Spleen (tissue), 11 donors: ENCODE data around the gene PPP1R17. TPM values are rescaled to one million over a fixed set of nuclear protein-coding genes. Genes with fewer than 3 reads are reported as not detected.

Experiments
- DNase-seq: peaks from one replicate; pipeline ENCODE4 v3.0.0-alpha.2; 2020
- H3K27ac ChIP-seq, 8 donors: fragments of 200-600 bp; sonication (generic) in 7 of 8; 1 replicate in 4 of 8; 2 replicates in 4 of 8; pipeline versions ENCODE4 v1.5.0 to v1.8.0; 2016 to 2021; ENCODE audit warnings: inconsistent platforms in 4 of 8, mild to moderate bottlenecking in 4 of 8, moderate library complexity in 1 of 8
- H3K27me3 ChIP-seq, 7 donors: fragments of 200-600 bp; sonication (generic) in 6 of 7; replicated peaks in 1 of 7; 1 replicate in 4 of 7; 2 replicates in 3 of 7; pipeline versions ENCODE4 v1.5.0 to v1.8.0; 2016 to 2021; ENCODE audit warnings: inconsistent platforms in 3 of 7, mild to moderate bottlenecking in 1 of 7
- H3K36me3 ChIP-seq, 6 donors: fragments of 200-600 bp; sonication (generic) in 5 of 6; 1 replicate in 4 of 6; 2 replicates in 2 of 6; pipeline versions ENCODE4 v1.5.0 to v1.8.0; 2016 to 2021; ENCODE audit warnings: inconsistent platforms in 2 of 6
- H3K4me1 ChIP-seq, 6 donors: fragments of 200-600 bp; sonication (generic) in 5 of 6; 1 replicate in 3 of 6; 2 replicates in 3 of 6; pipeline versions ENCODE4 v1.5.0 to v1.8.0; 2016 to 2021; ENCODE audit warnings: inconsistent platforms in 3 of 6
- H3K4me3 ChIP-seq, 8 donors: fragments of 200-600 bp; sonication (generic) in 7 of 8; 1 replicate in 4 of 8; 2 replicates in 4 of 8; pipeline versions ENCODE4 v1.5.0 to v1.8.0; 2016 to 2021; ENCODE audit warnings: inconsistent platforms in 4 of 8, mild to moderate bottlenecking in 4 of 8, moderate library complexity in 2 of 8
- H3K9me3 ChIP-seq, 8 donors: fragments of 200-600 bp; sonication (generic) in 7 of 8; 1 replicate in 4 of 8; 2 replicates in 4 of 8; pipeline versions ENCODE4 v1.5.0 to v1.8.0; 2016 to 2021; ENCODE audit warnings: inconsistent platforms in 4 of 8
- CTCF ChIP-seq, 11 experiments: fragments of 200-600 bp in 7 of 11; fragments of 450-650 bp in 4 of 11; sonication (generic) in 4 of 11; IDR thresholded peaks in 8 of 11; conservative IDR thresholded peaks in 3 of 11; 1 replicate in 7 of 11; 2 replicates in 4 of 11; pipeline versions ENCODE4 v1.4.0 to v1.8.0; 2016 to 2021; ENCODE audit warnings: antibody characterized with exemption in 11 of 11, inconsistent platforms in 4 of 11, mild to moderate bottlenecking in 1 of 11
- POLR2A ChIP-seq, 3 donors: fragments of 450-650 bp; IDR thresholded peaks; one replicate each; pipeline ENCODE4 v1.5.1; 2017; ENCODE audit warnings: antibody characterized with exemption in 3 of 3, mild to moderate bottlenecking in 1 of 3
- POLR2AphosphoS5 ChIP-seq, 3 donors: sonication (generic); formaldehyde crosslinking; IDR thresholded peaks; one replicate each; pipeline ENCODE4 v1.5.1; 2017; ENCODE audit warnings: antibody characterized with exemption in 3 of 3
- WGBS, 5 donors: extraction: QIAGEN DNeasy Blood & Tissue Kit in 3 of 5; methylation state at CpG; one replicate each; pipeline versions ENCODE4 v1.1.5 to v1.1.7; 2013 to 2018; 5-methylcytosine and 5-hydroxymethylcytosine counted together
- intact Hi-C: fragments of 100-400 bp; cut with DNase I; formaldehyde crosslinking; loops from one replicate; pipeline ENCODE4 v1.15.0; 2023; ENCODE audit warnings: low total_unique reads
- polyA plus RNA-seq, 3 donors: library from polyadenylated mRNA; stranded (reverse); fragments of 200-250 nt; gene quantifications; one replicate each; pipeline ENCODE4 v1.2.1, GENCODE V29; 2013
- total RNA-seq, 7 donors: library from RNA; depleted of rRNA in 3 of 7; stranded (reverse); fragments of >200 nt in 3 of 7; fragmentation: NEBNext Ultra II Directional in 4 of 7; extraction: Animal tissue kit (Norgen Biotek cat#: 25700) in 4 of 7; gene quantifications; one replicate each; pipeline versions ENCODE4 v1.1.0 to v1.2.1, GENCODE V29; 2016 to 2021
- donor health status: healthy with polysubstance abuse.
- donor health status: DM: no; HTN: no; CAD: no; lungs with moderate emphysema.
- donor health status: DM: no; HTN: no; CAD: no.
- donor health status: Bipolar disorder and iron deficiency.
- donor health status: healthy.
- donor health status: DM: no; HTN: no; CAD: no.
- donor health status: DM: yes; HTN: yes; CAD: no.

PPP1R17 gene
- total and polyA plus RNA-seq, 10 donors: 0.35 to 0.40 TPM; not detected in 8

- Histone ChIP-seq H3K27me3 (no peaks in the 10 kb centered on the region), H3K4me3 (no peak overlapping the region), H3K36me3 (no peaks in the 10 kb centered on the region), H3K27ac (no peak overlapping the region), H3K9me3 (no peaks in the 10 kb centered on the region), H3K4me1 (peaks cover 0 to 3% (median 0%) of the 10 kb centered on the region in 6 donors)
- DNase-seq: no peak
- WGBS, 5 donors: 63 to 77% (median 73%) methylated on average over 6 to 7 of the region's 7 CpGs
- intact Hi-C loops: no loop called here
- no peak for TF ChIP-seq POLR2A (IDR thresholded peaks at IDR 0.05)
These were observed 39.5 kb upstream of the PPP1R17 start for GRCh38 chr7:31647511-31647910.

GRCh38 chr7:31648288-31648687, 38.7 kb upstream of the PPP1R17 start:
- intact Hi-C loops: no loop called here
- no peaks in the 10 kb centered on the region for H3K36me3 ChIP-seq

GRCh38 chr7:31648880-31649279, 38.1 kb upstream of the PPP1R17 start:
- 74 to 88% (median 80%) methylated on average over 4 of the region's 4 CpGs for WGBS, 5 donors
- DNase-seq: no peak
- H3K27me3 ChIP-seq: no peaks in the 10 kb centered on the region
- intact Hi-C loops: no loop called here
- H3K4me1 ChIP-seq: peaks cover 0 to 3% (median 0%) of the 10 kb centered on the region in 6 donors
- H3K9me3 ChIP-seq: no peaks in the 10 kb centered on the region
- no peak overlapping the region for H3K27ac ChIP-seq
- no peaks in the 10 kb centered on the region for H3K36me3 ChIP-seq
- no peak overlapping the region for H3K4me3 ChIP-seq
- TF ChIP-seq POLR2A (IDR thresholded peaks at IDR 0.05): no peak
- TF ChIP-seq CTCF (IDR thresholded peaks at IDR 0.05 in 8 of 11, conservative IDR thresholded peaks at IDR 0.05 in 3 of 11): no peak
- TF ChIP-seq POLR2AphosphoS5 (IDR thresholded peaks at IDR 0.05): no peak

More at GRCh38 chr7:31648288-31648687, 38.7 kb upstream of the PPP1R17 start:
- Histone ChIP-seq H3K9me3 (no peaks in the 10 kb centered on the region), H3K27ac (no peak overlapping the region), H3K4me3 (no peak overlapping the region), H3K4me1 (peaks cover 0 to 3% (median 0%) of the 10 kb centered on the region in 6 donors), H3K27me3 (no peaks in the 10 kb centered on the region)
- WGBS, 5 donors: 86 to 94% (median 88%) methylated on average over 1 of the region's 1 CpG
- no peak for DNase-seq
- TF ChIP-seq POLR2AphosphoS5 (IDR thresholded peaks at IDR 0.05) (no peak), CTCF (IDR thresholded peaks at IDR 0.05 in 8 of 11, conservative IDR thresholded peaks at IDR 0.05 in 3 of 11) (peak in 2 of 11 experiments; percentile 14 to 16), POLR2A (IDR thresholded peaks at IDR 0.05) (no peak)

- intact Hi-C loops: no loop called here
- peaks cover 0 to 3% (median 0%) of the 10 kb centered on the region in 6 donors for H3K4me1 ChIP-seq
These were observed 35.6 kb upstream of the PPP1R17 start for GRCh38 chr7:31651234-31652062.

More at GRCh38 chr7:31651234-31652062, 35.6 kb upstream of the PPP1R17 start:
- no peak overlapping the region for H3K4me3 ChIP-seq
- no peaks in the 10 kb centered on the region for H3K27me3 ChIP-seq
- WGBS, 5 donors: 61 to 73% (median 64%) methylated on average over 7 of the region's 7 CpGs
- TF ChIP-seq POLR2AphosphoS5 (IDR thresholded peaks at IDR 0.05) (no peak), CTCF (IDR thresholded peaks at IDR 0.05 in 8 of 11, conservative IDR thresholded peaks at IDR 0.05 in 3 of 11) (no peak), POLR2A (IDR thresholded peaks at IDR 0.05) (no peak)
- H3K36me3 ChIP-seq: no peaks in the 10 kb centered on the region
- H3K9me3 ChIP-seq: no peaks in the 10 kb centered on the region
- no peak overlapping the region for H3K27ac ChIP-seq
- no peak for DNase-seq
